ENCODE data around the gene CCNE1. TPM values are rescaled to one million over a fixed set of nuclear protein-coding genes. Genes with fewer than 3 reads are reported as not detected.

The CCNE1 gene
- polyA plus RNA-seq, 1 donor (not counting 4 experiments of a cell fraction or from before 2014, with no cell fraction given), result 11.2 TPM

DNA sequence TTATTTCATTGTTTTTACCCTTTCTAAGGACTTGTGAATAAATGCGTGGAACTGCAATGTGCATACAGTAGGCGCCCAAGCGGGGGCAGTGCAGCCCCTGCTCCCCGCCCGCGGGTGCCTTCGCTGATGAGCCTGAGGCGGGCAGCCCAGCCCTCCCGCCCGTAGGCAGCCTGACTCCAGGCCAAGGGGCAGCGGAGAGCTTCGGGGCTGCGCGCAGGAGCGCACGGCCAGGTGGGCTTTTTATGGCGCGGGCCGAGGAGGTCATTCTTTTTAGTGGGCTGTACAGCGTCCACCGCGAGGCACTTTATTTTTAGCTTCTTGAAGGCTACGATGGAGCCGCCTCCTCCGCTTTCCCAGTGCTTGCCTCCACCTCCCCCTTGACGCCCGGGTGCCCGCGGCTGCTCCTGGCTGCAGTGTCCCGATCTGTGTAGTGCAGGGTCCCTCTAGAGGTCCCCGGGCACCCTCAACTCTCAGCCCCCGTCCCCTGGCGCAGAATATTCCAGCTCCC is 60.5 kb downstream of the CCNE1 start:
- DNase-seq (ENCODE audit: low read depth, low spot score) (no peak), FAIRE-seq (no peak)
- no peaks in the 10 kb centered on the region for H3K9me3 ChIP-seq (ENCODE audit: control insufficient read depth, low read depth, low read length)
- H2AFZ ChIP-seq (ENCODE audit: control insufficient read depth, low read length), result no peak overlapping the region
- H3K36me3 ChIP-seq (ENCODE audit: control insufficient read depth in 2 of 2, extremely low read depth in 1 of 2, insufficient read depth in 2 of 2, low read length in 2 of 2), result no peaks in the 10 kb centered on the region
- no peaks in the 10 kb centered on the region for H4K20me1 ChIP-seq (ENCODE audit: control insufficient read depth, extremely low read depth, insufficient read depth, low read length)
- H3K4me3 ChIP-seq (ENCODE audit: control insufficient read depth in 2 of 3, extremely low read depth in 1 of 3, insufficient read depth in 2 of 3, low read depth in 1 of 3, low read length in 3 of 3), result no peak overlapping the region
- peak overlapping the region; percentile 32 for H3K4me2 ChIP-seq (ENCODE audit: control insufficient read depth, extremely low read depth, insufficient read depth, low read depth, low read length)
- H3K27ac ChIP-seq (ENCODE audit: control insufficient read depth, insufficient read depth, low read length), result no peak overlapping the region
- H3K79me2 ChIP-seq (ENCODE audit: control insufficient read depth, insufficient read depth, low read length), result no peaks in the 10 kb centered on the region
- H3K27me3 ChIP-seq (ENCODE audit: control insufficient read depth, extremely low read depth, insufficient read depth, low read length), result peaks cover 13% of the 10 kb centered on the region
- H3K9me1 ChIP-seq (ENCODE audit: control insufficient read depth, extremely low read depth, insufficient read depth, low read length), result no peaks in the 10 kb centered on the region
- TF ChIP-seq EZH2 (IDR thresholded peaks at IDR 0.05; ENCODE audit: low read length), result no peak
- TF ChIP-seq, protein P1, sequence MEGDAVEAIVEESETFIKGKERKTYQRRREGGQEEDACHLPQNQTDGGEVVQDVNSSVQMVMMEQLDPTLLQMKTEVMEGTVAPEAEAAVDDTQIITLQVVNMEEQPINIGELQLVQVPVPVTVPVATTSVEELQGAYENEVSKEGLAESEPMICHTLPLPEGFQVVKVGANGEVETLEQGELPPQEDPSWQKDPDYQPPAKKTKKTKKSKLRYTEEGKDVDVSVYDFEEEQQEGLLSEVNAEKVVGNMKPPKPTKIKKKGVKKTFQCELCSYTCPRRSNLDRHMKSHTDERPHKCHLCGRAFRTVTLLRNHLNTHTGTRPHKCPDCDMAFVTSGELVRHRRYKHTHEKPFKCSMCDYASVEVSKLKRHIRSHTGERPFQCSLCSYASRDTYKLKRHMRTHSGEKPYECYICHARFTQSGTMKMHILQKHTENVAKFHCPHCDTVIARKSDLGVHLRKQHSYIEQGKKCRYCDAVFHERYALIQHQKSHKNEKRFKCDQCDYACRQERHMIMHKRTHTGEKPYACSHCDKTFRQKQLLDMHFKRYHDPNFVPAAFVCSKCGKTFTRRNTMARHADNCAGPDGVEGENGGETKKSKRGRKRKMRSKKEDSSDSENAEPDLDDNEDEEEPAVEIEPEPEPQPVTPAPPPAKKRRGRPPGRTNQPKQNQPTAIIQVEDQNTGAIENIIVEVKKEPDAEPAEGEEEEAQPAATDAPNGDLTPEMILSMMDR (optimal IDR thresholded peaks at IDR 0.05 in 1 of 3, IDR thresholded peaks at IDR 0.05 in 1 of 3, conservative IDR thresholded peaks at IDR 0.05 in 1 of 3; ENCODE audit: extremely low read depth in 1 of 3, insufficient read depth in 2 of 3, low read length in 3 of 3), result peak in 1 of 3 experiments; percentile 14
- H3K4me1 ChIP-seq (ENCODE audit: control insufficient read depth, extremely low read depth, insufficient read depth, low read length), result peaks cover 3% of the 10 kb centered on the region
- no peak overlapping the region for H3K9ac ChIP-seq (ENCODE audit: control insufficient read depth, extremely low read depth, insufficient read depth, low read length)
- dilution Hi-C loops (cut with MboI; ENCODE audit: extremely low pct_ligation_motif_present, low sequenced_read_pairs), result no loop called here

DNA sequence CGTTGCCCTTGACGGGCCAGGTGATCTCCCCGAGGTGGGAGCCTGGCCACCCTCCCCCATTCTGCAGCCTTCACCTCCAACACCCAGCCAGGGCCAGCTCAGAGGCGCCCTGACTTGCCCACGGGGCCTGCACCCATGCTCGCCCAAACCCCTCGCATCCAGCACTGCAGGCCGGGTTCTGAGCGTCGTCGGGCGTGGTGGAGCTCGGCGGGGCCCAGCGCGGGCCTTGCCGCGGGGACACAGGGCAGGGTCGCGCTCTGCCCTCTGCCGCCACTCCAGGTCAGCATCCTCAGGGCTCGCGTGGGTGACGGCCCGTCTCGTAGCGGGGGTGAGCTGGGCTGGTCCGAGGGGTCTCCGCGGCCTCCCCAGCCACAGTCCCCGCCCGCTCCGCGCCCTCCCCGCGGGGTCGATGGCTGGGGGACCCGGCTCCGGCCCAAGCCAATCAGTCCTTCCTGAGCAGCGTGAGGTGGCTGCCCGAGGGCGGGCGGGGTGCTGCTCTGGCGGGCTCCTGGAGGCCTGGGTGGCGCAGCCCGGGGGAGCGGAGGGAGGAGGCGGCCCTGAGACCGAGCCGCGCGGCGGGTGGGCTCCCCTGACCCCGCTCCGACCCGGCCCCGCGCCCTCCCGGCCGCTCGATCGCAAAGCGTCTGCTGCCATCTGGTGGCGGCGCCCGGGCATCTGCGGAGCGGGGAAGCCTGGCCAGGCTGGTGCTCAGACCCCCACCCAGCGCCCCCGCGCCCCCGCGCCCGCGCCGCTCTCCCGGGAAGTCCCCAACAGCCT is 61.4 kb downstream of the CCNE1 start:
- peak overlapping the region; percentile 54 for H3K4me2 ChIP-seq (ENCODE audit: control insufficient read depth, extremely low read depth, insufficient read depth, low read depth, low read length)
- no peak overlapping the region for H2AFZ ChIP-seq (ENCODE audit: control insufficient read depth, low read length)
- no peaks in the 10 kb centered on the region for H3K36me3 ChIP-seq (ENCODE audit: control insufficient read depth in 2 of 2, extremely low read depth in 1 of 2, insufficient read depth in 2 of 2, low read length in 2 of 2)
- no peak overlapping the region for H3K27ac ChIP-seq (ENCODE audit: control insufficient read depth, insufficient read depth, low read length)
- no peaks in the 10 kb centered on the region for H3K9me1 ChIP-seq (ENCODE audit: control insufficient read depth, extremely low read depth, insufficient read depth, low read length)
- no peaks in the 10 kb centered on the region for H4K20me1 ChIP-seq (ENCODE audit: control insufficient read depth, extremely low read depth, insufficient read depth, low read length)
- peaks cover 3% of the 10 kb centered on the region for H3K4me1 ChIP-seq (ENCODE audit: control insufficient read depth, extremely low read depth, insufficient read depth, low read length)
- H3K9ac ChIP-seq (ENCODE audit: control insufficient read depth, extremely low read depth, insufficient read depth, low read length), result no peak overlapping the region
- dilution Hi-C loops (cut with MboI; ENCODE audit: extremely low pct_ligation_motif_present, low sequenced_read_pairs), result no loop called here
- peak overlapping the region in 2 of 3 experiments; percentile 30 to 46 for H3K4me3 ChIP-seq (ENCODE audit: control insufficient read depth in 2 of 3, extremely low read depth in 1 of 3, insufficient read depth in 2 of 3, low read depth in 1 of 3, low read length in 3 of 3)
- H3K27me3 ChIP-seq (ENCODE audit: control insufficient read depth, extremely low read depth, insufficient read depth, low read length), result peaks cover 13% of the 10 kb centered on the region
- no peak for DNase-seq (ENCODE audit: low read depth, low spot score)
- no peak for FAIRE-seq
- no peaks in the 10 kb centered on the region for H3K9me3 ChIP-seq (ENCODE audit: control insufficient read depth, low read depth, low read length)
- H3K79me2 ChIP-seq (ENCODE audit: control insufficient read depth, insufficient read depth, low read length), result no peaks in the 10 kb centered on the region
- peak; percentile 36 for TF ChIP-seq EZH2 (IDR thresholded peaks at IDR 0.05; ENCODE audit: low read length)
- TF ChIP-seq, protein P1 (optimal IDR thresholded peaks at IDR 0.05 in 1 of 3, IDR thresholded peaks at IDR 0.05 in 1 of 3, conservative IDR thresholded peaks at IDR 0.05 in 1 of 3; ENCODE audit: extremely low read depth in 1 of 3, insufficient read depth in 2 of 3, low read length in 3 of 3), result peak in 2 of 3 experiments; percentile 65 to 69

Other genes with a start within 250 kb of the CCNE1 start
- gene POP4, start 205.7 kb upstream of the CCNE1 start, polyA plus RNA-seq, result 93.9 to 110 TPM (median 104 TPM) in 3 replicates
- gene PLEKHF1, start 146.5 kb upstream of the CCNE1 start, polyA plus RNA-seq, result 9.4 to 22.0 TPM (median 11.4 TPM) in 3 replicates
- gene C19orf12, start 96.7 kb upstream of the CCNE1 start, polyA plus RNA-seq, result 10.9 to 14.0 TPM (median 12.3 TPM) in 3 replicates
- gene URI1, start 130.2 kb downstream of the CCNE1 start, polyA plus RNA-seq, result 62.5 to 98.6 TPM (median 66.9 TPM) in 3 replicates

Data from keratinocyte (primary cell).